Motor neuron (in vitro differentiated cells): ENCODE results near the gene TUBGCP6. TPM values are rescaled to one million over a fixed set of nuclear protein-coding genes. Genes with fewer than 3 reads are reported as not detected.
A peak's percentile ranks its signal among the peaks of the same experiment; 100 is the strongest.
"Not testable (repeated sequence)": the region's sequence is repeated elsewhere in the genome, so short reads cannot be mapped to it uniquely, and the experiment has no call there.

ENCODE experiments used
- ATAC-seq, 8 experiments: fragments of 200-7000 bp; cut with Tn5 transposase; replicated peaks in 6 of 8; 2 replicates each; pipeline ENCODE4 v1.8.0; 2021; ENCODE audit warnings: mild to moderate bottlenecking in 8 of 8, moderate library complexity in 8 of 8
- H3K27ac ChIP-seq, 2 donors: fragments of 250-450 bp; sonication (Bioruptor Pico); 2 replicates each; pipeline ENCODE4 v1.9.0; 2021; ENCODE audit warnings: antibody characterized with exemption in 2 of 2, mild to moderate bottlenecking in 2 of 2, moderate library complexity in 1 of 2
- H3K4me1 ChIP-seq, 2 donors: fragments of 250-450 bp; sonication (Bioruptor Pico); replicated peaks in 1 of 2; 2 replicates each; pipeline ENCODE4 v1.6.1; 2021; ENCODE audit warnings: antibody characterized with exemption in 2 of 2, mild to moderate bottlenecking in 2 of 2, moderate library complexity in 1 of 2
- H3K4me3 ChIP-seq, 5 donors: fragments of 250-450 bp; sonication (Bioruptor Pico); 2 replicates each; pipeline ENCODE4 v1.9.0; 2021; ENCODE audit warnings: antibody characterized with exemption in 5 of 5, mild to moderate bottlenecking in 5 of 5, moderate library complexity in 4 of 5
- WGBS, 10 experiments: fragments of 450-650 bp; shearing (Covaris generic); methylation state at CpG; one replicate each; pipeline ENCODE4 v1.0.0; 2022; 5-methylcytosine and 5-hydroxymethylcytosine counted together
- in situ Hi-C, 9 experiments: fragments of 400-800 bp; cut with MboI; loops; one replicate each; pipeline ENCODE4 v1.15.0; 2021; ENCODE audit warnings: low sequenced_read_pairs in 9 of 9, low pct_unique_long_range_greater_than_20kb in 2 of 9; ENCODE audit not compliant: unreplicated experiment in 9 of 9
- total RNA-seq, 8 experiments: library from RNA; unstranded; fragments of 300-600 nt; gene quantifications; 2 replicates each; pipeline versions ENCODE4 v1.2.3 to v1.2.4, GENCODE V29; 2022

TUBGCP6 gene
- total RNA-seq, 8 experiments from 2014 or later, result 14.4 to 52.6 (median 20.1) TPM

GRCh38 chr22:50169181-50169759 lies 75.6 kb downstream of the TUBGCP6 start:
- H3K4me1 ChIP-seq, result peaks cover 4 to 6% of the 10 kb centered on the region in 2 donors
- peak in 6 of 8 experiments; percentile 5 to 33 (median 22) for ATAC-seq
- H3K4me3 ChIP-seq, result peak overlapping the region; percentile 43 to 81 (median 55)
- WGBS, 10 experiments, result 0 to 80% (median 16%) methylated on average over 1 to 5 of the region's 36 CpGs; no CpG with 5 or more reads in 4 of the 10 experiments
- H3K27ac ChIP-seq, result no peak overlapping the region
- in situ Hi-C loops, result no loop called here

- H3K27ac ChIP-seq, result not testable (repeated sequence)
Measured at GRCh38 chr22:50168490-50169180, 76.2 kb downstream of the TUBGCP6 start.

DNA sequence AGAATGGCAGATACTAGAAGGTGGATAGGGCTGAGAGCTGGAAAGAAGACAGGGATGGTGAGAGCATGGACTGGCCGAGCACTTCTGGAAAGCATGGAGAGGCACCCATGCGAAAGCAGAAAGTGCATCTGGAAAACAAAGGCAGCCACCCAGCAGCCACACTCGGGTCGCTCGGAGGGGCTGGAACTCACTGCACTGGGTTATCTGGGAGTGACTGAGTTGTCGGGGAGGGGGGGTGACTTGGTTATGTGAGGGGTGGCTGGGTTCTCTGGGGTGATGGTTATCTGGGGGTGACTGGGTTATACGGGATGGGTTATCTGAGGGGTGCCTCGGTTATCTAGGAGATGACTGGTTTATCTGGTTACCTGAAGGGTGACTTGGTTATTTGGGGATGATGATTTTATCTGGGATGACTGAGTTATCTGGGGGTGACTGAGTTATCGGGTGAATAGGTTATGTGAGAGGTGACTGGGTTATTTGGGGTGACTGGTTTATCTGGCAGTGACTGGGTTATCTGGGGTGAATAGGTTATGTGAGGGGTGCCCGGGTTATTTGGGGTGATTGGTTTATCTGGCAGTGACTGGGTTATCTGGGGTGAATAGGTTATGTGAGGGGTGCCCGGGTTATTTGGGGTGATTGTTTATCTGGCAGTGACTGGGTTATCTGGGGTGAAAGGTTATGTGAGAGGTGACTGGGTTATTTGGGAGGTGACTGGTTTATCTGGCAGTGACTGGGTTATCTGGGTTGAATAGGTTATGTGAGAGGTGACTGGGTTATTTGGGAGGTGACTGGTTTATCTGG lies 76.9 kb downstream of the TUBGCP6 start:
- no peak for ATAC-seq
- WGBS, 10 experiments, result 10 to 40% (median 27%) methylated on average over 1 to 2 of the region's 11 CpGs; no CpG with 5 or more reads in 6 of the 10 experiments
- in situ Hi-C loops, result no loop called here

More at GRCh38 chr22:50168490-50169180, 76.2 kb downstream of the TUBGCP6 start:
- ATAC-seq, in situ Hi-C loops, H3K4me1 ChIP-seq: not testable (repeated sequence)
- 72 to 100% (median 100%) methylated on average over 1 to 3 of the region's 5 CpGs; no CpG with 5 or more reads in 2 of the 10 experiments for WGBS, 10 experiments
- H3K4me3 ChIP-seq, result peak overlapping the region in 1 of 5 donors; percentile 76

More for the DNA sequence above, 76.9 kb downstream of the TUBGCP6 start:
- Histone ChIP-seq H3K27ac (no peak overlapping the region), H3K4me1 (peaks cover 4 to 6% of the 10 kb centered on the region in 2 donors), H3K4me3 (no peak overlapping the region)

Other genes with a start within 250 kb of the TUBGCP6 start
- gene IL17REL, start 232.3 kb downstream of the TUBGCP6 start, total RNA-seq, result under 1 TPM in 5 of 8 experiments, not detected in 3; 0.07 to 0.47 (median 0.20) TPM
- under 1 TPM in 2 of 8 experiments, not detected in 6; 0.09 to 0.17 TPM for gene TTLL8, start 186.7 kb downstream of the TUBGCP6 start, total RNA-seq
- 10 to 100 TPM in 1 of 8 experiments, 1 to 10 TPM in 1, under 1 TPM in 6; 0.10 to 85.3 (median 0.28) TPM for gene MLC1, start 159.6 kb downstream of the TUBGCP6 start, total RNA-seq
- gene MOV10L1, start 155.0 kb downstream of the TUBGCP6 start, total RNA-seq, result 1 to 10 TPM in 1 of 8 experiments, under 1 TPM in 7; 0.11 to 2.9 (median 0.45) TPM
- gene PANX2, start 74.3 kb downstream of the TUBGCP6 start, total RNA-seq, result 1 to 10 TPM in 7 of 8 experiments, under 1 TPM in 1; 0.97 to 4.7 (median 1.9) TPM
- gene TRABD, start 59.1 kb downstream of the TUBGCP6 start, total RNA-seq, result 10 to 100 TPM in 6 of 8 experiments, 1 to 10 TPM in 2; 8.2 to 37.4 (median 12.5) TPM
- 10 to 100 TPM in 5 of 8 experiments, 1 to 10 TPM in 3; 7.5 to 32.8 (median 11.2) TPM for gene SELENOO, start 44.0 kb downstream of the TUBGCP6 start, total RNA-seq
- 10 to 100 TPM in 7 of 8 experiments, 1 to 10 TPM in 1; 9.0 to 46.4 (median 16.2) TPM for gene HDAC10, start 6.2 kb upstream of the TUBGCP6 start, total RNA-seq
- gene MAPK12, start 16.7 kb upstream of the TUBGCP6 start, total RNA-seq, result 10 to 100 TPM in 7 of 8 experiments, 1 to 10 TPM in 1; 8.8 to 34.7 (median 22.7) TPM
- 10 to 100 TPM in 5 of 8 experiments, 1 to 10 TPM in 3; 2.6 to 26.7 (median 15.9) TPM for gene MAPK11, start 25.4 kb upstream of the TUBGCP6 start, total RNA-seq
- gene PLXNB2, start 62.6 kb upstream of the TUBGCP6 start, total RNA-seq, result 100 to 1,000 TPM in 1 of 8 experiments, 10 to 100 TPM in 7; 36.8 to 104 (median 59.6) TPM
- 10 to 100 TPM in 4 of 8 experiments, 1 to 10 TPM in 4; 1.7 to 15.3 (median 10.6) TPM for gene DENND6B, start 82.0 kb upstream of the TUBGCP6 start, total RNA-seq
- 10 to 100 TPM; 25.1 to 75.6 (median 40.4) TPM for gene PPP6R2, start 98.3 kb upstream of the TUBGCP6 start, total RNA-seq
- gene SBF1, start 230.0 kb upstream of the TUBGCP6 start, total RNA-seq, result 10 to 100 TPM; 37.5 to 94.4 (median 60.3) TPM
- gene ADM2, start 236.5 kb upstream of the TUBGCP6 start, total RNA-seq, result 1 to 10 TPM in 5 of 8 experiments, under 1 TPM in 3; 0.09 to 7.6 (median 1.2) TPM
- under 1 TPM in 4 of 8 experiments, not detected in 4; 0.13 to 0.52 (median 0.36) TPM for gene MIOX, start 241.8 kb upstream of the TUBGCP6 start, total RNA-seq